GM20000 (cell line): ENCODE data around the gene PWWP2B.
"Not testable (repeated sequence)": the region's sequence is repeated elsewhere in the genome, so short reads cannot be mapped to it uniquely, and the experiment has no call there.

Experiments
- DNase-seq: peaks from one replicate; pipeline ENCODE4 v3.0.0; 2012; ENCODE audit warnings: low spot score
- CTCF ChIP-seq: IDR thresholded peaks from 2 replicates; pipeline ENCODE4 v1.5.1; 2012; ENCODE audit warnings: mild to moderate bottlenecking, control low read depth; ENCODE audit errors: extremely low read depth, missing control alignments

Gene PWWP2B

GRCh38 chr10:132375116-132375794 lies 21.7 kb upstream of the PWWP2B start:
- DNase-seq = no peak
- TF ChIP-seq CTCF = no peak

- no peak for TF ChIP-seq CTCF
- DNase-seq = no peak
Measured at GRCh38 chr10:132375795-132376297, 21.2 kb upstream of the PWWP2B start.

- TF ChIP-seq CTCF = no peak
- DNase-seq = no peak
Measured at GRCh38 chr10:132376394-132376851, 20.6 kb upstream of the PWWP2B start.

- DNase-seq = no peak
- TF ChIP-seq CTCF = no peak
Measured at GRCh38 chr10:132377326-132377725, 19.7 kb upstream of the PWWP2B start.

- DNase-seq = not testable (repeated sequence)
Measured at GRCh38 chr10:132379026-132379425, 18.0 kb upstream of the PWWP2B start.

GRCh38 chr10:132380986-132381385 lies 16.0 kb upstream of the PWWP2B start:
- DNase-seq = not testable (repeated sequence)

GRCh38 chr10:132381741-132382140 lies 15.3 kb upstream of the PWWP2B start:
- TF ChIP-seq CTCF = no peak
- no peak for DNase-seq

- TF ChIP-seq CTCF = no peak
- no peak for DNase-seq
Measured at GRCh38 chr10:132382231-132382922, 14.6 kb upstream of the PWWP2B start.
